CD4-positive, alpha-beta T cell treated with Interleukin-4 for 4 hours (primary cell): ENCODE measurements around the gene DDT.
"Not testable (repeated sequence)": the region's sequence is repeated elsewhere in the genome, so short reads cannot be mapped to it uniquely, and the experiment has no call there.

Experiments
- DNase-seq: peaks from one replicate; pipeline ENCODE4 v3.0.0-alpha.2; 2020

The DDT gene

DNA sequence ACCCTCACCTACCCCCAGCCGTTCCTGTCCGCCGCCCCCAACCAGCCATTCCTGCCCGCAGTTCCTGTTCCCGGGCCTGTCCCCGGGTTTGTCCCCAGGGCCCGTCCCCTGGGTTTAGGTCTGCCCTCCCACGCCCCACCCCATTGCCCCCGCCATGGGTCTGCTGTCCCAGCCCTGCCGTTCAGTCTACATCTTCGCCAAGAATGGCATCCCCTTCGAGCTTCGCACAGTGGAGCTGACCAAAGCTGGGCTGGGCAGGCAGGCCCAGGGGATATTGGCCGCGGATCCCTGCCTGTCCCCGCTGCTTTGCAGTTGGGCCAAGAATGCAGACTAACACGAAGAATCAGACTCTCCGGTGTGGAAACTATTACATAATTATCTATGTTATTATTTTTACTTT lies 24.5 kb downstream of the DDT start:
- not testable (repeated sequence) for DNase-seq

DNA sequence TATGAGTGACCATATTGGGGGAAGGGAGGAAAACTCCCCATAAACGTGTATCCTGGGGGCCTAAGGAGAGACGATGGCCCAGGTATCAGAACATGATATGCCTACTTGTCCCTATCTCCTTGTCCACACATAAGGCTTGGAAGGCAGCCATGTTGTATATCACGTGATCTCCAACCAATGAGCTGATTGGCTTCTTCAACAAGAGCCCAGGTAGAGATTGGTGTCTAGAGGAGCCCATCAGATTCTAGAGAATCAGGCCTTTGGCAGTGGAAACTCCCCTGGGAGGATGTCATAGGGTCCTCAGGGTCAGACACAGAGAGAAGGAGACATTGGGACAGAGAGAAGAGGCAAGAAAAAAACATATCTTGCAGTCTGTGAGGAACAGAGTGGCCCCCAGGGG lies 26.9 kb downstream of the DDT start:
- not testable (repeated sequence) for DNase-seq

DNA sequence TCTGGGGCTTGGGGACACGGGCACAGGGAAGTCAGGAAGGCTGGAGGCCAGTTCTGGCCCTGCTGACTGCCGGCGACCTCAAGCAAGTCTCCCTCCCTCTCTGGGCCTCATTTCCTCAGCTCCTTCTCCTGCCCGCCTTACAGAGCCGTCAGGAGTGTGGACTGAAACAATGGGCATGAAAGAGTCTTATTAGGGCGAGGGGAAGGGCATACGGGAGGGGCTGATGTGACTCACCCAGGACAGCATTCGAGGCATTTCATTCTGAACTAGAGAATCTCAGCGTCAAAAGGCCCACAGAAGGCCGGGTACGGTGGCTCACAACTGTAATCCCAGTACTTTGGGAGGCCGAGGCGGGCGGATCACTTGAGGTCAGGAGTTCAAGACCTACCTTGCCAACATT lies 34.1 kb downstream of the DDT start:
- not testable (repeated sequence) for DNase-seq

DNA sequence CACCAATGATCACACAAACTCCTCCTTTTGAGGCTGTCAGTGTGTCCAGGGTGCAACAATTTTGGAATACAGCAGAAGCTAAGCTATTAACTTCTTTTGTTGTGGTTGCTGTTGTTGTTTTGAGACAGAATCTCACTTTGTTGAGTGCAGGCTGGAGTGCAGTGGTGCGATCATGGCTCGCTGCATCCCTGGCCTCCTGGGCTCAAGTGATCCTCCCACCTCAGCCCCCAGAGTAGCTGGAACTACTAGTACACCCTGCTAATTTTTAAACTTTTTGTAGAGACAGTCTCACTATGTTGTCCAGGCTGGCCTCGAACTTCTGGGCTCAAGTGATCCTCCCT lies 35.3 kb downstream of the DDT start:
- no peak for DNase-seq

DNA sequence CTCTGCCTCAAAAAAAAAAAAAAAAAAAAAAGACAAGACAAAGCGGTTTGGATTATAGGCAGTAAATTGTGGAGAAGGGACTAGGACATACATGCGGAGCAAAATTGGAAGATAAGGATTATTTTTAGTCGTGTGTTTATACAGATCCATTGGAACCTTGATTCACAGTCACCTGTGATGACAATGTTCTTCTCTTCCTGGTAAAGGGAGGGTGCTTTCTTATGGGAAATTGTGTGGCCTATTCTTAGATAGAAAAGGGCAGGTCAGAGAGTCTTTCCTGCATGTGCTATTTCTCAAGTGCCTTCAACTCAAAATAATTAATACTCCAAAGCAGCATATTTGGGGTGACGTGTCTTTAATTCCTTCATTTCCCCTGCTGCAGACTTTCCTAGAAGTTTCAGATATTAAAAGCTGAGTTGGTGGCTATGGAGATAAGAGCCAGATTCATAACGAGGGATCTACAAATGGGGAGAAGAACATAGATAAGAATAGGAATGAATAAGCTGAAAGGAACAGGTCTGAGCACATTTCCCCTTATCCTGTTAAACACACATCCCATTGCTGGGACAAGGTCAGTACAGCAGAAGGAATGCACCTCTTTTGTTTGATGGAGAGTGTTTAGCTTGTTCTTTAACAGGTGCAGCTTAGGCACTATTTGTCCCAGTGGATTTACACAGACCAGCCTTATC lies 35.8 kb downstream of the DDT start:
- DNase-seq: no peak

DNA sequence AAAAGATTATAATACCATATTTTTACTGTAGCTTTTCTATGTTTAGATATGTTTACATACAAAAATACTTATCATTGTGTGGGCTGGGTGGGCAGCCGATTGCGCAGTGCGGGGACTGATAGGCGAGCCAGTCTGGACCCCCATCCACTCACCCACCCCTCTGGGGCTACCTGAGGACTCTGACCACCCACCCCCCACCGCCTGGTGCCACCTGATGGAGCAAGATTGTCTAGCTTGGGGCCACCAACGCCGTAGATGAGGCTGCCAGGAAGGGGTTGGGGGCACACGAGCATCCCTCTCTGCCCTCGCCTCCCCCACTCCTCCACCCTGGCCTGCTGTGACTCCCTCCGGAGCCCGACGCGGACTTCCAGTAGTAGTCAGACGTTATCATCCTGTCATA lies 47.7 kb downstream of the DDT start:
- no peak for DNase-seq

DNA sequence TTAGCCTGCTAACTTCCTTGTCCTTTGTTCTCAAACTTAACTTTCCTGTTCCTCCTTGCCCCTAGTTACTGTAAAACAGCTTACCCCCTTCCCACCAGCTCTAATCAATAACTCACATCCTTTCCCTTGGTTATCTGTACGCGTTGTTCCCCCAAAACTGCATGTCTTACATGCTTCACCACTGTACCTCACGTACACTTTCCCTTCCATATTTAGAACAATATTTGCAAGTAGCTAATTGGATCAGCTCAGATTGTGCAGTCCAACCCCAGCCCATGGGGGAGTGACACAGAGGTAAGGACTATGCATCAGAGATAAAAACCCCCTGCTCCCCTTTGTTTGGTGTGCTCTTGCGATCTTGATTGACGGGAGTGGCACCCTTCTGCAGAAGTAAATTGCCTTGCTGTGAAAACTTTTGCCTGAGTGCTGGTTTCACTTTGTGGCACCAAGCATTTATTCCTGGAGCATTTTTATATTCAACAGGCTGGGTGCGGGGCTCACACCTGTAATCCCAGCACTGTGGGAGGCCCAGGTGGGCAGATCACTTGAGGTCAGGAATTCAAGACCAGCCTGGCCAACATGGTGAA lies 49.1 kb downstream of the DDT start:
- DNase-seq: no peak

DNA sequence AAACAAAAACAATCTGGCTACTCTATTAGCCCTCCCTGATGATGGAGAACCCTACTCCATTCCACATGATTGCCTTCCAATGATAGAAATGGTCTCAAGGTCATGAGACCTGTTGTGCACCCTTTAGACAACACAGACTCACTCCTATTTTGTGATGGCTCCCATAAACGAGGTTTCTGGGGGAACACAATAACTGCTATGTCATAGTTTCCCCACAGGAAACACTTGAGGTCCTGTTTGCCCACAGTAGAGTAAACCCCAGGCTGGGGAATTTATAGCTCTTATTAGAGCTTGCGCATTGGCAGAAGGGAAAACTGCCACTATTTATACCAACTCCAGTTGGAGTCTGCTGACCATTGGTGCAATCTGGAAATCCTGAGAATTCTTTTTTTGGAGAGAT lies 51.3 kb downstream of the DDT start:
- no peak for DNase-seq

DNA sequence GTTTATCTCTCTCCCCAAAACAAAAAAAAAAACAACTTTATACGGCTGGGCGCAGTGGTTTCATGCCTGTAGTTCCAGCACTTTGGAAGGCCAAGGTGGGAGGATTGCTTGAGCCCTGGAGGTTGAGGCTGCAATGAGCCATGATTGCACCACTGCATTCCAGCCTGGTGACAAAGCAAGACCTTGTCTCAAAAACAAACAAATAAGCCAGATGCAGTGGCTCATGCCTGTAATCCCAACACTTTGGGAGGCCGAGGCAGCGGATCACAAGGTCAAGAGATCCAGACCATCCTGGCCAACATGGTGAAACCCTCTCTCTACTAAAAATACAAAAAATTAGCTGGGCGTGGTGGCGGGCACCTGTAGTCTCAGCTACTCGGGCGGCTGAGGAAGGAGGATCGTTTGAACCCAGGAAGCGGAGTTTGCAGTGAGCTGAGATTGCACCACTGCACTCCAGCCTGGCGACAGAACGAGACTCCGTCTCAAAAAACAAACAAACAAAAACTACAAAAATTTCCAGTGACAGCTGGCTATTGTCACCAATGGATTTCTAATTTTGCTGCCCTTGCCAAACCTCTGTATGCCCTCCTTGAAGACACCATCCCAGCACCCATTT lies 52.5 kb downstream of the DDT start:
- DNase-seq: not testable (repeated sequence)
